Right cardiac atrium (tissue), 5 donors: ENCODE measurements around the gene SLC37A3. TPM values are rescaled to one million over a fixed set of nuclear protein-coding genes. Genes with fewer than 3 reads are reported as not detected.
A peak's percentile ranks its signal among the peaks of the same experiment; 100 is the strongest.
"Not testable (repeated sequence)": the region's sequence is repeated elsewhere in the genome, so short reads cannot be mapped to it uniquely, and the experiment has no call there.

Experiments
- ATAC-seq, 2 donors: fragments of 200-7000 bp; cut with Tn5 transposase; one replicate each; pipeline versions ENCODE4 v1.8.0 to v1.9.1; 2020; ENCODE audit warnings: moderate library complexity in 2 of 2, mild to moderate bottlenecking in 1 of 2
- DNase-seq, 3 donors: peaks; one replicate each; pipeline ENCODE4 v3.0.0-alpha.2; 2020
- H3K27ac ChIP-seq: one replicate; pipeline ENCODE4 v1.5.1; 2013; ENCODE audit warnings: mild to moderate bottlenecking, low read length, control low read depth, moderate library complexity
- H3K27me3 ChIP-seq: one replicate; pipeline ENCODE4 v1.6.1; 2013; ENCODE audit not compliant: control insufficient read depth, insufficient read depth
- H3K4me1 ChIP-seq: one replicate; pipeline ENCODE4 v1.6.1; 2013; ENCODE audit warnings: low read length; ENCODE audit not compliant: control insufficient read depth, insufficient read depth
- H3K4me3 ChIP-seq: one replicate; pipeline ENCODE4 v1.5.1; 2013; ENCODE audit warnings: low read length, control low read depth
- H3K9me3 ChIP-seq: one replicate; pipeline ENCODE4 v1.6.1; 2013; ENCODE audit warnings: low read length; ENCODE audit not compliant: control insufficient read depth
- WGBS: extraction: QIAGEN DNeasy Blood & Tissue Kit; methylation state at CpG from one replicate; pipeline ENCODE4 v1.1.7; 2013; 5-methylcytosine and 5-hydroxymethylcytosine counted together
- intact Hi-C, 4 donors: fragments of 100-400 bp; cut with DNase I; formaldehyde crosslinking; loops; one replicate each; pipeline versions ENCODE4 v1.11.0 to v1.14.0; 2022 to 2023
- polyA plus RNA-seq: library from polyadenylated mRNA; stranded (reverse); fragments of 200-250 nt; gene quantifications from one replicate; pipeline ENCODE4 v1.2.3, GENCODE V29; 2013
- total RNA-seq, 4 donors: library from RNA; stranded (reverse); fragmentation: NEBNext Ultra II Directional; extraction: Animal tissue kit (Norgen Biotek cat#: 25700); gene quantifications; one replicate each; pipeline ENCODE4 v1.2.1, GENCODE V29; 2021
- donor health status: healthy with polysubstance abuse.
- donor health status: DM: no; HTN: yes; CAD: no.
- donor health status: DM: no; HTN: no; CAD: no.
- donor health status: DM: no; HTN: yes; CAD: no; lungs with severe emphysema.
- donor health status: DM: yes; HTN: yes; CAD: no.

Gene SLC37A3
- total and polyA plus RNA-seq, 5 donors: 11.8 to 17.7 (median 16.3) TPM

GRCh38 chr7:140311128-140311527 is 87.2 kb downstream of the SLC37A3 start:
- ATAC-seq, H3K27ac ChIP-seq: not testable (repeated sequence)
- WGBS: 96% methylated on average over 2 of the region's 2 CpGs

DNA sequence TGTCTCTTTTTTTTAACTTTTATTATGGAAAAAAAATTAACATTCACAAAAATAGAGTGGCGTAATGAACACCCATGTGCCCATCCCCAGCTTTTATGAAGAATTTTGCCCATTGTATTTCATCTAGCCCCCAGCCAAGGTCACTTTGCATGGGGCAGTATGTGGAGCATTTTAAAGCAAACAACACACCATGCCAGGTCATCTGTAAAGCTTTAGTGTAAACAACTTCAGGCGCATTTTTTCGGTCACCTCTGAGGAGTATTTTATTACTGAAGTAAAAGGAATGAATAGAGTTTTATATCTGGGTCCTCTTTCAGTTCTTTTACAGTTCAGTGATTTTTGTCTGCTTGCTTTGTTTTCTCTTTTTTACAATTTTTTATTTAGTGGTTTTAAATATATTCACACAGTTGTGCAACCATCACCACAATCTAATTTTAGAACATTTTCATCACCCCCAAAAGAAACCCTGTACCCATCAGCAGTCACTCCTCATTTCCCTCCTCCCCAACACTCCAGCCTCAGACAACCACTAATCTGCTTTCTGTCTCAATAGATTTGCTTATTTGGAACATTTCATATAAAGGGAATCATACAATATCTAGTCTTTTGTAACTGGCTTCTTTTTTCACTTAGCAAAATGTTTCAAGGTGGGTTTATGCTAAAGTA is 87.9 kb downstream of the SLC37A3 start:
- no peaks in the 10 kb centered on the region for H3K27me3 ChIP-seq
- intact Hi-C loops: no loop called here
- no peaks in the 10 kb centered on the region for H3K4me1 ChIP-seq
- no peaks in the 10 kb centered on the region for H3K9me3 ChIP-seq
- H3K4me3 ChIP-seq: no peak overlapping the region
- WGBS: 86% methylated on average over 3 of the region's 3 CpGs
- H3K27ac ChIP-seq: no peak overlapping the region
- ATAC-seq (no peak), DNase-seq (no peak)

More at GRCh38 chr7:140311128-140311527, 87.2 kb downstream of the SLC37A3 start:
- H3K4me3 ChIP-seq, H3K27me3 ChIP-seq, intact Hi-C loops, DNase-seq, H3K9me3 ChIP-seq, H3K4me1 ChIP-seq: not testable (repeated sequence)

GRCh38 chr7:140308060-140308459 is 90.3 kb downstream of the SLC37A3 start:
- no peaks in the 10 kb centered on the region for H3K4me1 ChIP-seq
- H3K9me3 ChIP-seq: no peaks in the 10 kb centered on the region
- no peaks in the 10 kb centered on the region for H3K27me3 ChIP-seq
- H3K27ac ChIP-seq: no peak overlapping the region
- intact Hi-C loops: no loop called here
- WGBS: 93% methylated on average over 3 of the region's 3 CpGs
- ATAC-seq: no peak
- DNase-seq: no peak
- no peak overlapping the region for H3K4me3 ChIP-seq

- intact Hi-C loops: no loop called here
Measured at GRCh38 chr7:140304191-140304799, 94.0 kb downstream of the SLC37A3 start.

GRCh38 chr7:140300243-140301136 is 97.8 kb downstream of the SLC37A3 start:
- no peak for DNase-seq
- Histone ChIP-seq H3K4me1 (no peaks in the 10 kb centered on the region), H3K4me3 (no peak overlapping the region), H3K9me3 (no peaks in the 10 kb centered on the region), H3K27ac (no peak overlapping the region), H3K27me3 (no peaks in the 10 kb centered on the region)
- intact Hi-C loops: no loop called here
- WGBS: 86% methylated on average over 13 of the region's 13 CpGs
- ATAC-seq: no peak

More at GRCh38 chr7:140304191-140304799, 94.0 kb downstream of the SLC37A3 start:
- no peaks in the 10 kb centered on the region for H3K9me3 ChIP-seq
- H3K4me1 ChIP-seq: no peaks in the 10 kb centered on the region
- no peak overlapping the region for H3K4me3 ChIP-seq
- ATAC-seq (peak; percentile 64 to 68), DNase-seq (no peak)
- H3K27me3 ChIP-seq: no peaks in the 10 kb centered on the region
- no peak overlapping the region for H3K27ac ChIP-seq
- WGBS: 88% methylated on average over 3 of the region's 3 CpGs

GRCh38 chr7:140298213-140298612 is 100.1 kb downstream of the SLC37A3 start:
- Histone ChIP-seq H3K9me3 (no peaks in the 10 kb centered on the region), H3K27me3 (no peaks in the 10 kb centered on the region), H3K27ac (no peak overlapping the region), H3K4me1 (no peaks in the 10 kb centered on the region), H3K4me3 (no peak overlapping the region)
- intact Hi-C loops: no loop called here
- ATAC-seq (no peak), DNase-seq (no peak)
- WGBS: 77% methylated on average over 2 of the region's 2 CpGs

DNA sequence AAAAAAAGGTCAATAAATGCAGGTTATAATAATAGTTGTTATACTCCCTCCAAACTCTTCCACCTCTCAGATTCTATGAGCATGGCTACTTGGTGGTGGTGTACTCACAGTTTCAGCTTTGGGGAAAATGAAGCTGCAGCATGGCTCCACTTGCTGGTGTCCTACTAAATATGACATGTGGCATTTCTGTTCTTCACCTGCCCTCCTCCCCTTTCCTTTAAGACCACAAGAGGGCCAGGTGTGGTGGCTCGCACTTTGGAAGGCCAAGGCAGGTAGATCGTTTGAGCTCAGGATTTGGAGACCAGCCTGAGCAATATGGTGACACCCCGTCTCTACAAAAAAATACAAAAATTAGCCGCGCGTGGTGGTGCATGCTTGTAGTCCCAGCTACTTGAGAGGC is 101.1 kb downstream of the SLC37A3 start:
- intact Hi-C loops: no loop called here
- no peak overlapping the region for H3K4me3 ChIP-seq
- no peaks in the 10 kb centered on the region for H3K9me3 ChIP-seq
- H3K4me1 ChIP-seq: no peaks in the 10 kb centered on the region
- DNase-seq: no peak
- H3K27ac ChIP-seq: no peak overlapping the region
- H3K27me3 ChIP-seq: no peaks in the 10 kb centered on the region
- no peak for ATAC-seq
- 95% methylated on average over 6 of the region's 6 CpGs for WGBS

GRCh38 chr7:140295224-140295738 is 103.0 kb downstream of the SLC37A3 start:
- no peak for DNase-seq

GRCh38 chr7:140294454-140294853 is 103.9 kb downstream of the SLC37A3 start:
- 95% methylated on average over 2 of the region's 2 CpGs for WGBS
- Histone ChIP-seq H3K4me1 (no peaks in the 10 kb centered on the region), H3K9me3 (no peaks in the 10 kb centered on the region), H3K27me3 (no peaks in the 10 kb centered on the region), H3K27ac (no peak overlapping the region), H3K4me3 (no peak overlapping the region)
- ATAC-seq: no peak
- intact Hi-C loops: no loop called here
- DNase-seq: no peak

More at GRCh38 chr7:140295224-140295738, 103.0 kb downstream of the SLC37A3 start:
- H3K9me3 ChIP-seq: no peaks in the 10 kb centered on the region
- H3K4me3 ChIP-seq: no peak overlapping the region
- WGBS: 91% methylated on average over 8 of the region's 8 CpGs
- ATAC-seq: no peak
- intact Hi-C loops: no loop called here
- H3K27ac ChIP-seq: no peak overlapping the region
- H3K4me1 ChIP-seq: no peaks in the 10 kb centered on the region
- H3K27me3 ChIP-seq: no peaks in the 10 kb centered on the region

- no peak for ATAC-seq
Measured at GRCh38 chr7:140292438-140292837, 105.9 kb downstream of the SLC37A3 start.

DNA sequence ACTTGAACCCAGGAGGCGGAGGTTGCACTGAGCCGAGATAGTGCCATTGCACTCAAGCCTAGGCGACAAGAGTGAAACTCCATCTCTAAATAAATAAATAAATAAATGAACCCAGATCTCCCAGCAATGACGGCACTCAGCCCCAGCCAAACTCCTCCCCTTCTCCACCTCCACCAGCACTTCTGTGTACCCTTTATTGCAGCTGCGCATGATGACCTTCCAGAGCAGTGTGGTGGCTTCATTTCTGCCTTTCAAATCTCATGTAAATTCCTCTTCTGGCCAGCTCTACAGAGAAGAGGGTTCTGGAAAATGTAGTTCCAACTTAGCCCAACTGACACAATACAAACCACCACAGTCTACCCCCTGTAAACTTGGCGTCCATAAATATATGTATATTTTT is 108.5 kb downstream of the SLC37A3 start:
- Histone ChIP-seq H3K4me3 (no peak overlapping the region), H3K27me3 (no peaks in the 10 kb centered on the region), H3K4me1 (no peaks in the 10 kb centered on the region), H3K27ac (no peak overlapping the region), H3K9me3 (no peaks in the 10 kb centered on the region)
- DNase-seq (no peak), ATAC-seq (no peak)
- WGBS: 91% methylated on average over 6 of the region's 6 CpGs
- intact Hi-C loops: no loop called here

More at GRCh38 chr7:140292438-140292837, 105.9 kb downstream of the SLC37A3 start:
- Histone ChIP-seq H3K4me3 (no peak overlapping the region), H3K9me3 (no peaks in the 10 kb centered on the region), H3K4me1 (no peaks in the 10 kb centered on the region), H3K27ac (no peak overlapping the region), H3K27me3 (no peaks in the 10 kb centered on the region)
- WGBS: 90% methylated on average over 31 of the region's 31 CpGs
- intact Hi-C loops: no loop called here
- DNase-seq: no peak
